ENCODE measurements around the gene SLC45A3.

Gene SLC45A3

GRCh38 chr1:205699416-205699815 is 19.1 kb upstream of the SLC45A3 start:
- TF ChIP-seq CTCF (IDR thresholded peaks at IDR 0.05; ENCODE audit: low read depth, low read length), result no peak
- no peak for DNase-seq (ENCODE audit: extremely low read depth, low read depth)

GRCh38 chr1:205698921-205699320 is 18.6 kb upstream of the SLC45A3 start:
- no peak for TF ChIP-seq CTCF (IDR thresholded peaks at IDR 0.05; ENCODE audit: low read depth, low read length)
- no peak for DNase-seq (ENCODE audit: extremely low read depth, low read depth)

- DNase-seq (ENCODE audit: extremely low read depth, low read depth), result no peak
- no peak for TF ChIP-seq CTCF (IDR thresholded peaks at IDR 0.05; ENCODE audit: low read depth, low read length)
Measured at GRCh38 chr1:205693421-205693991, 13.2 kb upstream of the SLC45A3 start.

- no peak for TF ChIP-seq CTCF (IDR thresholded peaks at IDR 0.05; ENCODE audit: low read depth, low read length)
- no peak for DNase-seq (ENCODE audit: extremely low read depth, low read depth)
Measured at GRCh38 chr1:205692423-205692822, 12.1 kb upstream of the SLC45A3 start.

GRCh38 chr1:205690122-205690756 is 9.9 kb upstream of the SLC45A3 start:
- DNase-seq (ENCODE audit: extremely low read depth, low read depth), result no peak
- no peak for TF ChIP-seq CTCF (IDR thresholded peaks at IDR 0.05; ENCODE audit: low read depth, low read length)

- no peak for DNase-seq (ENCODE audit: extremely low read depth, low read depth)
- no peak for TF ChIP-seq CTCF (IDR thresholded peaks at IDR 0.05; ENCODE audit: low read depth, low read length)
Measured at GRCh38 chr1:205689479-205689878, 9.2 kb upstream of the SLC45A3 start.

GRCh38 chr1:205688171-205689080 is 8.1 kb upstream of the SLC45A3 start:
- no peak for DNase-seq (ENCODE audit: extremely low read depth, low read depth)
- TF ChIP-seq CTCF (IDR thresholded peaks at IDR 0.05; ENCODE audit: low read depth, low read length), result no peak
